WTC11 (cell line): ENCODE results near the gene MAPT. TPM values are rescaled to one million over a fixed set of nuclear protein-coding genes. Genes with fewer than 3 reads are reported as not detected.
A peak's percentile ranks its signal among the peaks of the same experiment; 100 is the strongest.

ENCODE experiments used
- ATAC-seq: fragments of 200-7000 bp; cut with Tn5 transposase; 2 replicates; pipeline ENCODE4 v1.10.0; 2021; ENCODE audit warnings: mild to moderate bottlenecking, moderate library complexity
- CTCF ChIA-PET: fragments of 300-600 bp; sonication (Branson Sonifier 250); formaldehyde crosslinking; loops from one replicate; lab custom pipeline; 2021; ENCODE audit warnings: antibody characterized with exemption; lab: Charles Lee
- POLR2A ChIA-PET: fragments of 350-600 bp; sonication (Branson Sonifier 250); formaldehyde crosslinking; loops from one replicate; lab custom pipeline; 2021; ENCODE audit warnings: antibody characterized with exemption; lab: Charles Lee
- DNase-seq: peaks from one replicate; pipeline ENCODE4 v3.0.0; 2021; ENCODE audit warnings: low spot score
- H3K27ac Mint-ChIP-seq: 2 replicates; pipeline ENCODE4 v1.8.0; 2021; ENCODE audit warnings: mixed read lengths
- H3K27me3 Mint-ChIP-seq: 2 replicates; pipeline ENCODE4 v1.8.0; 2021; ENCODE audit warnings: low read depth, mild to moderate bottlenecking, moderate library complexity, mixed read lengths
- H3K36me3 Mint-ChIP-seq: 2 replicates; pipeline ENCODE4 v1.8.0; 2021; ENCODE audit warnings: mixed read lengths
- H3K4me1 Mint-ChIP-seq: 2 replicates; pipeline ENCODE4 v1.8.0; 2022; ENCODE audit warnings: mixed read lengths
- H3K4me3 Mint-ChIP-seq: 2 replicates; pipeline ENCODE4 v1.8.0; 2021; ENCODE audit warnings: mild to moderate bottlenecking, moderate library complexity, mixed read lengths
- H3K9me3 Mint-ChIP-seq: 2 replicates; pipeline ENCODE4 v1.8.0; 2021; ENCODE audit warnings: mixed read lengths
- HMGA2 ChIP-seq: fragments of 250-450 bp; sonication (Bioruptor Pico); IDR thresholded peaks from 2 replicates; pipeline ENCODE4 v1.4.0; 2021; ENCODE audit warnings: mild to moderate bottlenecking, moderate library complexity
- NR1H2 ChIP-seq: sonication (generic); formaldehyde crosslinking; IDR thresholded peaks from 2 replicates; pipeline ENCODE4 v1.9.0; 2021; ENCODE audit warnings: mild to moderate bottlenecking, moderate library complexity, missing genetic modification reagents
- NR2C2 ChIP-seq: sonication (generic); formaldehyde crosslinking; IDR thresholded peaks from 2 replicates; pipeline ENCODE4 v1.8.0; 2022; ENCODE audit warnings: mild to moderate bottlenecking, missing genetic modification reagents
- OVOL2 ChIP-seq: fragments of 250-450 bp; sonication (Bioruptor Pico); IDR thresholded peaks from 2 replicates; pipeline ENCODE4 v1.9.0; 2021; ENCODE audit warnings: mild to moderate bottlenecking, borderline replicate concordance
- SP1 ChIP-seq: sonication (generic); formaldehyde crosslinking; conservative IDR thresholded peaks from 2 replicates; pipeline ENCODE4 v1.8.1; 2022; ENCODE audit warnings: missing genetic modification reagents
- ZNF232 ChIP-seq: sonication (generic); formaldehyde crosslinking; IDR thresholded peaks from 2 replicates; pipeline ENCODE4 v1.8.0; 2022; ENCODE audit warnings: mild to moderate bottlenecking, missing genetic modification reagents
- total RNA-seq: library from RNA; stranded (reverse); gene quantifications from 3 replicates; pipeline ENCODE4 v1.2.3, GENCODE V29; 2021
- TF ChIP-seq, protein P1 (sequence below): sonication (generic); formaldehyde crosslinking; IDR thresholded peaks from 2 replicates; pipeline ENCODE4 v1.8.0; 2022; ENCODE audit warnings: mild to moderate bottlenecking, missing genetic modification reagents
- TF ChIP-seq, protein P2 (sequence below): sonication (generic); formaldehyde crosslinking; IDR thresholded peaks from 2 replicates; pipeline ENCODE4 v1.8.1; 2023; ENCODE audit warnings: mild to moderate bottlenecking, missing genetic modification reagents
- TF ChIP-seq, protein P3 (sequence below): sonication (generic); formaldehyde crosslinking; IDR thresholded peaks from 2 replicates; pipeline ENCODE4 v1.8.1; 2023; ENCODE audit warnings: mild to moderate bottlenecking, moderate library complexity, missing genetic modification reagents
- TF ChIP-seq, protein P4 (sequence below): sonication (generic); formaldehyde crosslinking; IDR thresholded peaks from 2 replicates; pipeline ENCODE4 v1.8.0; 2022; ENCODE audit warnings: missing genetic modification reagents
- TF ChIP-seq, protein P5 (sequence below): fragments of 250-450 bp; sonication (Bioruptor Pico); conservative IDR thresholded peaks from 2 replicates; pipeline ENCODE4 v1.9.0; 2021; ENCODE audit warnings: mild to moderate bottlenecking

The MAPT gene
- total RNA-seq, 1 experiment from 2014 or later, result 2.2 TPM

DNA sequence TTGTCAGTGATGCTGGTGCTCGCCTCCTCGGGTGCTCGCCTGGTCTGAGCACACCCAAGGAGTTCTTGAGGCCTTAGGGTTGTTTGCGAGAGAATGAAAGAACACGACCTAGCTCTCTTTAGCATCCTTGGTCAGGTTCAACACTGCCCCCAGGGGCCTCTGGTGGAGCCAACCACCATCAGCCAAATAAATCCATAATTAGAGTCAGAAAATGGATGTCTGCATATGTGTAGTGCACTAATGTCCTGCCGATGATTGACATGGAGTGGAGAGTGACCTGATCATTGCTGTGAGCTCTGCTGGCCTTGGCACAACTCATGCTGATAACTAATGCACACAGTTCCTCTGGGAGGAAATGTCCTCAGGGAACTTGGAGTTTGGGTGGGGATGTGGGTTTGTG lies 96.5 kb downstream of the MAPT start (continued):
- TF ChIP-seq, protein P1, sequence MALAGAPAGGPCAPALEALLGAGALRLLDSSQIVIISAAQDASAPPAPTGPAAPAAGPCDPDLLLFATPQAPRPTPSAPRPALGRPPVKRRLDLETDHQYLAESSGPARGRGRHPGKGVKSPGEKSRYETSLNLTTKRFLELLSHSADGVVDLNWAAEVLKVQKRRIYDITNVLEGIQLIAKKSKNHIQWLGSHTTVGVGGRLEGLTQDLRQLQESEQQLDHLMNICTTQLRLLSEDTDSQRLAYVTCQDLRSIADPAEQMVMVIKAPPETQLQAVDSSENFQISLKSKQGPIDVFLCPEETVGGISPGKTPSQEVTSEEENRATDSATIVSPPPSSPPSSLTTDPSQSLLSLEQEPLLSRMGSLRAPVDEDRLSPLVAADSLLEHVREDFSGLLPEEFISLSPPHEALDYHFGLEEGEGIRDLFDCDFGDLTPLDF (CRISPR knock-in tag), result no peak
- TF ChIP-seq NR2C2 (CRISPR knock-in tag) (no peak), ZNF232 (CRISPR knock-in tag) (no peak), NR1H2 (CRISPR knock-in tag) (no peak)
- TF ChIP-seq, protein P2, sequence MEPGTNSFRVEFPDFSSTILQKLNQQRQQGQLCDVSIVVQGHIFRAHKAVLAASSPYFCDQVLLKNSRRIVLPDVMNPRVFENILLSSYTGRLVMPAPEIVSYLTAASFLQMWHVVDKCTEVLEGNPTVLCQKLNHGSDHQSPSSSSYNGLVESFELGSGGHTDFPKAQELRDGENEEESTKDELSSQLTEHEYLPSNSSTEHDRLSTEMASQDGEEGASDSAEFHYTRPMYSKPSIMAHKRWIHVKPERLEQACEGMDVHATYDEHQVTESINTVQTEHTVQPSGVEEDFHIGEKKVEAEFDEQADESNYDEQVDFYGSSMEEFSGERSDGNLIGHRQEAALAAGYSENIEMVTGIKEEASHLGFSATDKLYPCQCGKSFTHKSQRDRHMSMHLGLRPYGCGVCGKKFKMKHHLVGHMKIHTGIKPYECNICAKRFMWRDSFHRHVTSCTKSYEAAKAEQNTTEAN, result no peak

DNA sequence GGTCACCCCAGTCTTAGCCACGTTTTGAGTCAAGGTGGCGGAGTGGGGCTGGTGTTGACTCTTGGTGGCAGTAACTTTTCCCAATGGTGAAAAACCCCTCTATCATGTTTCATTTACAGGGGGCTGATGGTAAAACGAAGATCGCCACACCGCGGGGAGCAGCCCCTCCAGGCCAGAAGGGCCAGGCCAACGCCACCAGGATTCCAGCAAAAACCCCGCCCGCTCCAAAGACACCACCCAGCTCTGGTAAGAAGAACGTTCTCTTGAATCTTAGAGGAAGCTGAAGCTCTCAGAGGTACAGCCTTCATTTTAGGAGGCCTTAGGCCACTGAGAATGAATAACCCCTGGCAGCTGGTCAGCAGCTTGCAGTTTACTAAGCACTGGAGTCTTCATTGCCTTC lies 97.0 kb downstream of the MAPT start:
- Mint-ChIP-seq H3K9me3 (peaks cover 5% of the 10 kb centered on the region), H3K27ac (no peak overlapping the region), H3K27me3 (0 out of 2 replicates have a peak, but pooled peaks cover 2% of the 10 kb centered on the region), H3K4me3 (no peak overlapping the region), H3K4me1 (peaks cover 12% of the 10 kb centered on the region; the same call in 1 of the 2 replicates), H3K36me3 (no peaks in the 10 kb centered on the region)
- TF ChIP-seq SP1, result no peak
- DNase-seq, result no peak
- no peak for ATAC-seq
- POLR2A ChIA-PET, result no interaction called here
- CTCF ChIA-PET, result interaction anchor here (1.4 to 4.9 kb wide), 2 partner anchors 20 to 42 kb away, joined by 6 to 33 read pairs; no protein-coding TSS in a partner anchor

DNA sequence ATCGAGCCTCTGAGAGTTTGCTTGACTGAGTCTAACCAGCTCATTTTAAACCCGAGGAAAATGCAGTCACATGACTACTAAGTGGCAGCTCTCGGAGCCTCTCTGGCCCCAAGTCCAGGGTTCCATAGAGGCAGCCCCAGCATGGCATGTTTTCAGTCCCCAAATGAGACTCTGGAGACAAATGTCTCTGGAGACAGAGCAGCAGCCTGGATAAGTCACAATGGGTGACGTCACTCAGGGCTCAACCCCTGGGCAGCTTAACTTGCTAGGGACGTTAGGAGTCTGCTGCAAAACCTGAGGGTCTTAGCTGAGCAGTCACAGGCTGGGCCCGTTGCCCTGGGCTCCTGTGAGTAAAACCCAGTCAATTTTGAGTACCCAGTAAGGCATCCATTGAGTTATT lies 97.8 kb downstream of the MAPT start:
- POLR2A ChIA-PET, result no interaction called here
- Mint-ChIP-seq H3K4me3 (no peak overlapping the region), H3K4me1 (peaks cover 12% of the 10 kb centered on the region; the same call in 1 of the 2 replicates), H3K27me3 (0 out of 2 replicates have a peak, but pooled peaks cover 2% of the 10 kb centered on the region)
- TF ChIP-seq, protein P3, sequence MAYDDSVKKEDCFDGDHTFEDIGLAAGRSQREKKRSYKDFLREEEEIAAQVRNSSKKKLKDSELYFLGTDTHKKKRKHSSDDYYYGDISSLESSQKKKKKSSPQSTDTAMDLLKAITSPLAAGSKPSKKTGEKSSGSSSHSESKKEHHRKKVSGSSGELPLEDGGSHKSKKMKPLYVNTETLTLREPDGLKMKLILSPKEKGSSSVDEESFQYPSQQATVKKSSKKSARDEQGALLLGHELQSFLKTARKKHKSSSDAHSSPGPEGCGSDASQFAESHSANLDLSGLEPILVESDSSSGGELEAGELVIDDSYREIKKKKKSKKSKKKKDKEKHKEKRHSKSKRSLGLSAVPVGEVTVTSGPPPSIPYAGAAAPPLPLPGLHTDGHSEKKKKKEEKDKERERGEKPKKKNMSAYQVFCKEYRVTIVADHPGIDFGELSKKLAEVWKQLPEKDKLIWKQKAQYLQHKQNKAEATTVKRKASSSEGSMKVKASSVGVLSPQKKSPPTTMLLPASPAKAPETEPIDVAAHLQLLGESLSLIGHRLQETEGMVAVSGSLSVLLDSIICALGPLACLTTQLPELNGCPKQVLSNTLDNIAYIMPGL (CRISPR knock-in tag), result no peak
- TF ChIP-seq, all 79 proteins: peak for 0
- H3K27ac Mint-ChIP-seq, result no peak overlapping the region
- H3K9me3 Mint-ChIP-seq, result peaks cover 5% of the 10 kb centered on the region
- ATAC-seq (no peak), DNase-seq (no peak)
- CTCF ChIA-PET, result interaction anchor here (0.9 to 4.9 kb wide), 3 partner anchors 10 to 201 kb away, joined by 3 to 33 read pairs (median 8); no protein-coding TSS in a partner anchor
- no peaks in the 10 kb centered on the region for H3K36me3 Mint-ChIP-seq

DNA sequence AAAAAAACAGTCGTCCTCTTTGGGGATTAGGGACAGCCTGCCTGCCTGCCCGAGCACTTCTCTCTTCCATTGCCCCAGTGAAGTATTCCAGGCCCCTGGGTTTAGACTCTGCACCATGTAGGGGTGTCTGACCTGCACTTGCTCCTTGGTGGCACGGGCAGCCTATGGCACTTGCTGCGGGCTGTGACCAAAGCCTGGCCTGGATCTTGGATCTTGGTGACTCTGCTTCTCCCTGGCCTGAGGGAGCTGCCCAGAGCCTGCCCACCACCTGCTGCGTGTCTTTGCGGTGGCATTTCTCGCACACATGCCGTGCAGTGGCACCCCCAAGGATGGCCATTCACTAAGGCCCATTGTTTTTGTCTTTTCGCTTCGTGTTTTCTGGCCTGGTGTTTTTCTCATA lies 98.5 kb downstream of the MAPT start:
- ChIA-PET CTCF (interaction anchor here (0.9 to 4.9 kb wide), 3 partner anchors 9 to 201 kb away, joined by 3 to 33 read pairs (median 8); no protein-coding TSS in a partner anchor), POLR2A (no interaction called here)
- Mint-ChIP-seq H3K27ac (no peak overlapping the region), H3K27me3 (0 out of 2 replicates have a peak, but pooled peaks cover 2% of the 10 kb centered on the region), H3K36me3 (no peaks in the 10 kb centered on the region), H3K4me3 (no peak overlapping the region), H3K9me3 (peaks cover 5% of the 10 kb centered on the region), H3K4me1 (peaks cover 12% of the 10 kb centered on the region; the same call in 1 of the 2 replicates)
- ATAC-seq, result peak; percentile 68
- DNase-seq, result no peak
- TF ChIP-seq, protein P4, sequence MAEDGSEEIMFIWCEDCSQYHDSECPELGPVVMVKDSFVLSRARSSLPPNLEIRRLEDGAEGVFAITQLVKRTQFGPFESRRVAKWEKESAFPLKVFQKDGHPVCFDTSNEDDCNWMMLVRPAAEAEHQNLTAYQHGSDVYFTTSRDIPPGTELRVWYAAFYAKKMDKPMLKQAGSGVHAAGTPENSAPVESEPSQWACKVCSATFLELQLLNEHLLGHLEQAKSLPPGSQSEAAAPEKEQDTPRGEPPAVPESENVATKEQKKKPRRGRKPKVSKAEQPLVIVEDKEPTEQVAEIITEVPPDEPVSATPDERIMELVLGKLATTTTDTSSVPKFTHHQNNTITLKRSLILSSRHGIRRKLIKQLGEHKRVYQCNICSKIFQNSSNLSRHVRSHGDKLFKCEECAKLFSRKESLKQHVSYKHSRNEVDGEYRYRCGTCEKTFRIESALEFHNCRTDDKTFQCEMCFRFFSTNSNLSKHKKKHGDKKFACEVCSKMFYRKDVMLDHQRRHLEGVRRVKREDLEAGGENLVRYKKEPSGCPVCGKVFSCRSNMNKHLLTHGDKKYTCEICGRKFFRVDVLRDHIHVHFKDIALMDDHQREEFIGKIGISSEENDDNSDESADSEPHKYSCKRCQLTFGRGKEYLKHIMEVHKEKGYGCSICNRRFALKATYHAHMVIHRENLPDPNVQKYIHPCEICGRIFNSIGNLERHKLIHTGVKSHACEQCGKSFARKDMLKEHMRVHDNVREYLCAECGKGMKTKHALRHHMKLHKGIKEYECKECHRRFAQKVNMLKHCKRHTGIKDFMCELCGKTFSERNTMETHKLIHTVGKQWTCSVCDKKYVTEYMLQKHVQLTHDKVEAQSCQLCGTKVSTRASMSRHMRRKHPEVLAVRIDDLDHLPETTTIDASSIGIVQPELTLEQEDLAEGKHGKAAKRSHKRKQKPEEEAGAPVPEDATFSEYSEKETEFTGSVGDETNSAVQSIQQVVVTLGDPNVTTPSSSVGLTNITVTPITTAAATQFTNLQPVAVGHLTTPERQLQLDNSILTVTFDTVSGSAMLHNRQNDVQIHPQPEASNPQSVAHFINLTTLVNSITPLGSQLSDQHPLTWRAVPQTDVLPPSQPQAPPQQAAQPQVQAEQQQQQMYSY, result peak; percentile 98
- TF ChIP-seq HMGA2 (CRISPR knock-in tag) (no peak), OVOL2 (CRISPR knock-in tag) (no peak)
- TF ChIP-seq, protein P5, sequence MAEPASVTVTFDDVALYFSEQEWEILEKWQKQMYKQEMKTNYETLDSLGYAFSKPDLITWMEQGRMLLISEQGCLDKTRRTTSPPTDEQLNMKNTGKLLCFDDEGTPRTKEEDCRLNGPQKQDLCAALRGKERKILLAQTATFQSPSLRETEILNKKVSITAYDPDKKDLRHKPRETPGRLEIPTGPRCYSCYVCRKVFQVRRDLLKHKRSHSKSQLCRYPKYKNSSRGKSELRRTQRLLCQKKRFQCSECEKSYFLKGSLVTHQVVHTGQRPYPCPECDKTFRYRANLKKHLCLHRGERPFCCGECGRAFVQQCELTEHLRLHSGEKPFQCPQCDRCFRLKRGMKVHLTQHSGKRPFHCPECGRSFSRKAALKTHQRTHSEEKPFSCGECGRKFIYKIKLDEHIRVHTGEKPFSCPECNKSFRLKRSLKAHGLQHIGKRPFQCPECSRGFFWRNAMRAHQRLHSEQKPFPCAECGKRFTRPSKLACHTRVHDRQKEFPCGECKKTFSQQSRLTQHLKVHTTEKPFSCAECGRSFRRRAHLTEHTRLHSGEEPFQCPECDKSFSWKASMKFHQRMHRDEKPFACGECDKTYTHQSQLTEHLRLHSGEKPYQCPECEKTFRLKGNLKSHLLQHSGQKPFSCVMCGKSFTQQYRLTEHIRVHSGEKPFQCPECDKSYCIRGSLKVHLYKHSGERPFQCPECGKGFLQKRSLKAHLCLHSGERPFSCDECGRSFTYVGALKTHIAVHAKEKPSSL (CRISPR knock-in tag), result no peak
